Raji (cell line): Measurements from ENCODE around the gene SLC16A4.

Experiments
- POLR2A ChIP-seq: IDR thresholded peaks from 2 replicates; pipeline ENCODE4 v1.6.1; 2011; ENCODE audit warnings: low read depth, low read length, control low read depth; ENCODE audit not compliant: insufficient read depth

The SLC16A4 gene

GRCh38 chr1:110318046-110318445, 72.8 kb downstream of the SLC16A4 start:
- no peak for TF ChIP-seq POLR2A

DNA sequence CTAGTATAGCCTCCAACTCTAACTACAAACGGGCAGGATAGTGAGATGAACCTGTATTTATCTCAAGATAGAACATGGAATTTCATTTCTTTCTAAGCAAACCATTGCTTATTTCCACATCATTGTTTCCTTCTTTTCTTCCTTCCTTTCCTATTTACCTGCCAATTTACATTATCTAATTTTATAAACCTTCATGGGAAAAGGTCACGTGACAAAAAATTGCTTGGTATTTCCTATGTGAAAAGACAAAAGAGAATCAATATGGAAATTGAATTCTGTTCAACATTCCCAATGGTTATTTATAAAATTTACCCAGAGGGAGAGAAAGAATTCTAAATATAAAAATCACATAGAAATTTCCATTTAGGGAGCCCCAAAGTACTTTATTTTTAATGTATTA, 74.1 kb downstream of the SLC16A4 start:
- no peak for TF ChIP-seq POLR2A
